Astrocyte of the cerebellum (primary cell): ENCODE results near the gene CYSTM1.

Experiments
- DNase-seq: peaks from one replicate; pipeline ENCODE4 v3.0.0-alpha.2; 2011; ENCODE audit warnings: low read depth
- H3K4me3 ChIP-seq: 2 replicates; pipeline ENCODE4 v1.5.1; 2011; ENCODE audit warnings: mild to moderate bottlenecking, low read depth, low read length, moderate library complexity
- in situ Hi-C: cut with HindIII; loops from 2 replicates; pipeline ENCODE4 v1.10.0; 2017; ENCODE audit warnings: low sequenced_read_pairs
- TF ChIP-seq, protein P1 (sequence below): IDR thresholded peaks from 2 replicates; pipeline ENCODE4 v1.5.1; 2012; ENCODE audit warnings: low read length, low read depth, moderate library complexity, mild to moderate bottlenecking; ENCODE audit errors: missing control alignments

Gene CYSTM1

DNA sequence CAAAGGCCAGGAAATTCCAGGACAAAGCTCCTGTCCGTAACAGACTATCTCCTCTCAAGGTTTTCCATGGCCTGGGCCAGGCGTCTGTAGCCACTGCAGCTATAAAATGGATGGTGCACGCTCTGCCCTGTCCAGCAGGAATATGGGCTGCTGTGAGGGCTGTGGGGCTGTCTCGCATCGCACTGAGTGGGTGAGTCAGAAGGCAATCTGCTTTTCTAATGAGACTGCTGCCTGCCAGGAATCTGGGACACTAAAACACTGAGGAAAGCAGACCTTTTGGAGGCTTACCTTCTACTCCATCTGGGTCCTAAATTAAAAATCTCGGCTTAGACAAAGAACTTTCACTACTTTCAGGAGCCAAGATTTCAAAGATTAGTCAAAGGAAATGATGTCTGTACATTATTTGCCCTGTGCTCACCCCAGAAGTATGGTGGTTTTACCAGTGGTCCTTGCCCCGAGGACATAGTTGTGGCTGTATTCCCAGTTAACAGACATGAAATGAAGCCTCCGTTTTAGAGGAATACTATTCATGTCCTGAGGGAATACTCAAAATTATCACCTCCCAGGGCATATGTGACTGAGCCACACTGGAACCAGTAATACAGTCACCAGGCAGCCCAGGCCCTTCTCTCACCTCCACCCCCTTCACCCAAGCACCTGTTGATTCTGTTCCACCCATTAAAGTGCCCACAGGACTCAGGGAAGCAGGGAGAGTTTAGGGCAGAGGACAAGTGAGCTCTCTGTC, 71.6 kb downstream of the CYSTM1 start:
- H3K4me3 ChIP-seq: no peak overlapping the region
- in situ Hi-C loops: no loop called here
- peak; percentile 63 for DNase-seq
- TF ChIP-seq, protein P1, sequence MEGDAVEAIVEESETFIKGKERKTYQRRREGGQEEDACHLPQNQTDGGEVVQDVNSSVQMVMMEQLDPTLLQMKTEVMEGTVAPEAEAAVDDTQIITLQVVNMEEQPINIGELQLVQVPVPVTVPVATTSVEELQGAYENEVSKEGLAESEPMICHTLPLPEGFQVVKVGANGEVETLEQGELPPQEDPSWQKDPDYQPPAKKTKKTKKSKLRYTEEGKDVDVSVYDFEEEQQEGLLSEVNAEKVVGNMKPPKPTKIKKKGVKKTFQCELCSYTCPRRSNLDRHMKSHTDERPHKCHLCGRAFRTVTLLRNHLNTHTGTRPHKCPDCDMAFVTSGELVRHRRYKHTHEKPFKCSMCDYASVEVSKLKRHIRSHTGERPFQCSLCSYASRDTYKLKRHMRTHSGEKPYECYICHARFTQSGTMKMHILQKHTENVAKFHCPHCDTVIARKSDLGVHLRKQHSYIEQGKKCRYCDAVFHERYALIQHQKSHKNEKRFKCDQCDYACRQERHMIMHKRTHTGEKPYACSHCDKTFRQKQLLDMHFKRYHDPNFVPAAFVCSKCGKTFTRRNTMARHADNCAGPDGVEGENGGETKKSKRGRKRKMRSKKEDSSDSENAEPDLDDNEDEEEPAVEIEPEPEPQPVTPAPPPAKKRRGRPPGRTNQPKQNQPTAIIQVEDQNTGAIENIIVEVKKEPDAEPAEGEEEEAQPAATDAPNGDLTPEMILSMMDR: no peak

DNA sequence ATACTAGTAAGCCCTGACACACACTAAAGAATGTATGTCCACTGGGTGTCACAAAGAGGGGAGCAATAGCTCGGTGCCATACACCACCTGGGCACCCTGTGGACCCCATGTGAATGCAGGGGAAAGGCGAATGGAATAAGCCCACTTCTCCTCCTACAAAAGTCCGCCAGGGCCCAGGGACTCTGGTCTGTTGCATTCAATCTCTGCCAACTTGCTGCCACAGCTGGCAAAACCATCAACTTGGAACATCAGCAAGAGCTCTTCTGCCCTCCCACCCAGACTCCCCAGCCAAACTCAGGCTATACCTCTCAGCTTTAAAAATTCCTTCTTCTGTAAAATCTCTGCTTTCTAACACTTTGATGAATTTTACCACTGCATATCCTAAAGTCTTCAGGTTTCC, 73.4 kb downstream of the CYSTM1 start:
- TF ChIP-seq, protein P1: no peak
- in situ Hi-C loops: no loop called here
- no peak overlapping the region for H3K4me3 ChIP-seq
- no peak for DNase-seq

DNA sequence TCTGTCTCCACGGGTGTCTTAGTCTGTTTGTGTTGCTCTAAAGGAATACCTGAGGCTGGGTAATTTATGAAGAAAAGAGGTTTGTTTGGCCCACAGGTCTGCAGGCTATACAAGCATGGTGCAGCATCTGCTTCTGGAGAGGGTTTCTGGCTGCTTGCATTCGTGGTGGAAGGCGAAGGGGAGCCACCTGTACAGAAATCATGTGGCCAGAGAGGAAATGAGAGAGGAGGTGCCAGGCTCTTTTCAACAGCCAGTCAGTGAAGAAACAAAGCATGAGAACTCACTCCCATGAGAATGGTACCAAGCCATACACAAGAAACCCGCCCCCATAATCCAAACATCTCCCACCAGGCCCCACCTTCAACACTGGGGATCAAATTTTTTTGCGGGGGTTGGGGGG, 74.5 kb downstream of the CYSTM1 start:
- H3K4me3 ChIP-seq: no peak overlapping the region
- in situ Hi-C loops: no loop called here
- DNase-seq: no peak
- TF ChIP-seq, protein P1: no peak

DNA sequence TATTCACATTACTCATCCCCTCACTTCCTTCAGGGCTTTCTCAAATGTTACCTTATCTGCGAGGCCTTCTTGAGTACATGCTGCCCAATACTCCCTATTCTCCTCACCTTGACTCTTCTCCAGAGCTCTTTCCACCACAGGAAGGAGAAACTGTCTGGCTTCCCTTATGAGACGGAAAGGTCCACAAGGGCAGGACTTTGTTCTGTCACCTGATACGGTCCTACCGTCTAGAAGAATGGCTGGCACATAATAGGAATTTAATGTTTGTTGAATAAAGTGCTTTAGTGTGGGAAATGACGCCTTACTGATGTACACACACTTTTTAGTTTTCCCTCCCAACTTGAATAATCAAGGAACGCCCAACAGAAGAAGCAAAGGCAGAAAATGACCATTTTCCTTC, 75.4 kb downstream of the CYSTM1 start:
- H3K4me3 ChIP-seq: no peak overlapping the region
- in situ Hi-C loops: no loop called here
- TF ChIP-seq, protein P1: no peak
- DNase-seq: no peak

DNA sequence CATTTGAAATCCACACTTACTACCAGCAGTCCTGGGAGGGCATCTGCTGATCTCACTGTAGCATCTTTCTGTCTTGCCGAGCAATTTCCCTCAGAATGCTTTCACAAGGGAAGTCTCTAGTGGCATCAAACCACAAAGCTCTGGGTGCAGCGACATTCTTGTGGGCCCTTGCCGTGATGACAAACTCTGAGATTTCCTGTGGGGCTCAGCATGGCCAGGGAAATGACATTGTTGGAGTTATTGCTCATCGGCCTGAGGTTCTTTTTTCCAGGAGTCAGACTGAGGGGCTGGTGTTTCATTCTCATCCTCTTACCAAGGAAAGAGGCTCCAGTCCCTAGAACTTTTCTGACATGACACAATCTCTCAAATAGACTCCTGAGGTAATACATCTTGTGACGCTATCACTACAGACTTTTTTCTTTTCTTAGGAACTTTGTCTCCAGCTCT, 76.6 kb downstream of the CYSTM1 start:
- TF ChIP-seq, protein P1: no peak
- in situ Hi-C loops: no loop called here
- no peak overlapping the region for H3K4me3 ChIP-seq
- peak; percentile 46 for DNase-seq

DNA sequence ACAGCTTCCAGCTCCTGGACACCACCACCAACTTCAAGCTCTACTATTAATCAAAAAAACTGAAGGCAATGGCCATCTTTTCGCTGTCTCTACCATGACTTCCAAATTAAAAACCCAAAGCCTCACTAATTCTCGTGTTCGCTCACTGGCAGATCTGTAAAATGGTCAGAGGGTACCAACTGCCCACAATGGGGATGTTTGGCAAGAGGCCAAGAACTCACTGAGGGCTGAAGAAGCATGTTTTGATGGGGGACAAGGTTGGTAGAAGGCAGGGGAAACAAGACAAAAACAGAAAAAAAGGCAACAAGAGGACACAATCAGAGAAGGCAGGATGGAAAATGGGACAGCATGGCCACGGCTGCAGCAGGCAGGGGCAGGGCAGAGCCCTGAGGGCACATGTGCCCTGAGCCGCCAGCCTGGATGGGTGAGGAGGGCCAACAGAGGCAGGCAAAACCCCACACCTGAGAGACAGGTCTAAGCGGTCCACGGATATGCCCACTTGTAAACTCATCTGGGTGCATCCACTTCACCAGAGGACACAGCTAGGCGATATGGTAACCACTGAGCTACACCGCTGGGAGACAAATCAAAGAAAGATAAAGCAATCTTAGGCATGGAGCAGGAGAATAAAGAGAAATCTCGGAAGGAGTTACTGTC, 77.6 kb downstream of the CYSTM1 start:
- TF ChIP-seq, protein P1: no peak
- H3K4me3 ChIP-seq: no peak overlapping the region
- no peak for DNase-seq
- in situ Hi-C loops: no loop called here
